B cell (primary cell): ENCODE measurements around the gene TLX1. TPM values are rescaled to one million over a fixed set of nuclear protein-coding genes. Genes with fewer than 3 reads are reported as not detected.

Experiments used
- ATAC-seq: fragments of 200-7000 bp; cut with Tn5 transposase; one replicate; pipeline ENCODE4 v1.10.0; 2021; ENCODE audit warnings: low read depth, mild to moderate bottlenecking, moderate number of reproducible peaks, moderate library complexity
- CTCF ChIA-PET: fragments of 350-600 bp; sonication (Branson Sonifier 250); formaldehyde crosslinking; loops from one replicate; lab custom pipeline; 2021; ENCODE audit warnings: antibody characterized with exemption, inconsistent platforms; lab: Charles Lee
- POLR2A ChIA-PET: fragments of 350-600 bp; sonication (Branson Sonifier 250); formaldehyde crosslinking; loops from one replicate; lab custom pipeline; 2021; ENCODE audit warnings: antibody characterized with exemption; lab: Charles Lee
- DNase-seq: peaks from one replicate; pipeline ENCODE4 v3.0.0; 2013
- H2AFZ ChIP-seq: 2 replicates; pipeline ENCODE4 v1.6.1; 2012; ENCODE audit warnings: mild to moderate bottlenecking, low read depth, low read length; ENCODE audit not compliant: insufficient read depth, poor library complexity, severe bottlenecking
- H3K27ac ChIP-seq, 2 donors: 1 replicate in 1 of 2; 2 replicates in 1 of 2; pipeline ENCODE4 v1.5.1; 2012 to 2013; ENCODE audit warnings: low read length in 2 of 2, mild to moderate bottlenecking in 2 of 2, moderate library complexity in 1 of 2
- H3K27me3 ChIP-seq, 4 experiments: fragments of 200-600 bp in 1 of 4; sonication (generic) in 1 of 4; replicated peaks in 1 of 4; 1 replicate in 2 of 4; 2 replicates in 2 of 4; pipeline versions ENCODE4 v1.6.1 to v1.7.0; 2013 to 2016; ENCODE audit warnings: low read length in 3 of 4, mild to moderate bottlenecking in 2 of 4, mixed read lengths in 1 of 4, moderate library complexity in 1 of 4; ENCODE audit not compliant: insufficient read depth in 4 of 4, control insufficient read depth in 3 of 4; ENCODE audit errors: control extremely low read depth in 1 of 4
- H3K36me3 ChIP-seq, 2 experiments: replicated peaks in 1 of 2; 1 replicate in 1 of 2; 2 replicates in 1 of 2; pipeline versions ENCODE4 v1.6.1 to v1.7.1; 2013; ENCODE audit warnings: low read length in 1 of 2; ENCODE audit not compliant: insufficient read depth in 2 of 2, control insufficient read depth in 1 of 2; ENCODE audit errors: control extremely low read depth in 1 of 2, extremely low read depth in 1 of 2
- H3K4me1 ChIP-seq, 2 donors: fragments of 200-600 bp in 1 of 2; sonication (generic) in 1 of 2; 1 replicate in 1 of 2; 2 replicates in 1 of 2; pipeline versions ENCODE4 v1.5.1 to v1.6.1; 2013 to 2017; ENCODE audit warnings: low read length in 2 of 2; ENCODE audit not compliant: control insufficient read depth in 2 of 2, insufficient read depth in 2 of 2
- H3K4me2 ChIP-seq: replicated peaks from 2 replicates; pipeline ENCODE3; 2012; ENCODE audit warnings: mild to moderate bottlenecking, low read depth, low read length; ENCODE audit not compliant: poor library complexity, severe bottlenecking
- H3K4me3 ChIP-seq, 5 experiments: fragments of 200-600 bp in 1 of 5; sonication (generic) in 1 of 5; 1 replicate in 3 of 5; 2 replicates in 2 of 5; pipeline versions ENCODE4 v1.5.1 to v1.7.0; 2011 to 2016; ENCODE audit warnings: low read length in 4 of 5, mild to moderate bottlenecking in 4 of 5, low read depth in 2 of 5, control low read depth in 1 of 5, moderate library complexity in 1 of 5; ENCODE audit not compliant: insufficient read depth in 1 of 5; ENCODE audit errors: control extremely low read depth in 1 of 5, extremely low read depth in 1 of 5
- H3K79me2 ChIP-seq: fragments of 200-600 bp; sonication (generic); one replicate; pipeline ENCODE4 v1.6.0; 2016; ENCODE audit warnings: low read length; ENCODE audit not compliant: control insufficient read depth, insufficient read depth
- H3K9ac ChIP-seq: fragments of 200-600 bp; sonication (generic); 2 replicates; pipeline ENCODE4 v1.6.1; 2017; ENCODE audit warnings: mild to moderate bottlenecking, low read length, moderate library complexity
- H3K9me3 ChIP-seq, 3 donors: one replicate each; pipeline versions ENCODE4 v1.6.1 to v1.7.1; 2013; ENCODE audit warnings: low read length in 2 of 3; ENCODE audit not compliant: control insufficient read depth in 2 of 3, insufficient read depth in 1 of 3; ENCODE audit errors: control extremely low read depth in 1 of 3
- H4K20me1 ChIP-seq: 2 replicates; pipeline ENCODE4 v1.6.0; 2012; ENCODE audit warnings: mild to moderate bottlenecking, low read length; ENCODE audit not compliant: insufficient read depth, control insufficient read depth, poor library complexity, severe bottlenecking
- H3K27ac Mint-ChIP-seq: one replicate; pipeline ENCODE4 v1.8.0; 2021; ENCODE audit warnings: mixed read lengths
- H3K27me3 Mint-ChIP-seq: one replicate; pipeline ENCODE4 v1.8.0; 2021; ENCODE audit warnings: mixed read lengths
- H3K4me1 Mint-ChIP-seq: one replicate; pipeline ENCODE4 v1.8.0; 2021; ENCODE audit warnings: mixed read lengths
- H3K4me3 Mint-ChIP-seq: one replicate; pipeline ENCODE4 v1.8.0; 2021; ENCODE audit warnings: mixed read lengths
- H3K9me3 Mint-ChIP-seq: one replicate; pipeline ENCODE4 v1.8.0; 2022; ENCODE audit warnings: mixed read lengths; ENCODE audit not compliant: insufficient read depth
- CTCF ChIP-seq: fragments of 200-600 bp; IDR thresholded peaks from one replicate; pipeline ENCODE4 v1.8.0; 2022; ENCODE audit warnings: antibody characterized with exemption, mild to moderate bottlenecking
- EZH2 ChIP-seq: IDR thresholded peaks from 2 replicates; pipeline ENCODE4 v1.6.1; 2012; ENCODE audit warnings: borderline replicate concordance, low read depth, mild to moderate bottlenecking, moderate library complexity, low read length; ENCODE audit not compliant: insufficient read depth, poor library complexity, severe bottlenecking
- WGBS: methylation state at CpG from one replicate; pipeline ENCODE4 v1.1.5; 2013; ENCODE audit warnings: missing lambda C conversion rate; ENCODE audit not compliant: insufficient coverage; 5-methylcytosine and 5-hydroxymethylcytosine counted together
- intact Hi-C: fragments of 100-400 bp; cut with micrococcal nuclease; formaldehyde crosslinking; loops from one replicate; pipeline ENCODE4 v1.10.0; 2022
- polyA plus RNA-seq: library from polyadenylated mRNA; depleted of rRNA; stranded (reverse); fragments of >200 nt; gene quantifications from 2 replicates; pipeline ENCODE4 v1.2.3, GENCODE V29; 2012
- total RNA-seq, 2 donors: library from RNA; stranded (reverse); fragments of 120-200 nt in 1 of 2; gene quantifications; 1 replicate in 1 of 2; 2 replicates in 1 of 2; pipeline versions ENCODE4 v1.2.3 to v1.2.4, GENCODE V29; 2013 to 2022

TLX1 gene
- total and polyA plus RNA-seq, 2 donors (not counting 1 experiment from before 2014, with no cell fraction given): not detected

- H3K4me3 Mint-ChIP-seq: no peak overlapping the region
- Histone ChIP-seq H3K9me3 (peaks cover 0 to 9% (median 0%) of the 10 kb centered on the region in 3 donors), H3K4me3 (no peak overlapping the region), H3K9ac (no peak overlapping the region), H3K4me1 (no peaks in the 10 kb centered on the region), H3K27ac (no peak overlapping the region), H2AFZ (no peak overlapping the region), H3K27me3 (peaks cover 0 to 74% (median 6%) of the 10 kb centered on the region in 4 experiments), H4K20me1 (no peaks in the 10 kb centered on the region), H3K79me2 (no peaks in the 10 kb centered on the region), H3K36me3 (no peaks in the 10 kb centered on the region), H3K4me2 (no peak overlapping the region)
- H3K27me3 Mint-ChIP-seq: peaks cover 47% of the 10 kb centered on the region
- DNase-seq (no peak), ATAC-seq (no peak)
- intact Hi-C loops: loop anchor here (5.0 kb wide), 1 partner anchor 472 kb away; no protein-coding TSS in a partner anchor
- ChIA-PET CTCF (interaction anchor here (13.9 kb wide), 1 partner anchor 40 kb away, joined by 347 read pairs; no protein-coding TSS in a partner anchor), POLR2A (no interaction called here)
- TF ChIP-seq EZH2 (no peak), CTCF (no peak)
- H3K27ac Mint-ChIP-seq: no peak overlapping the region
- peaks cover 2% of the 10 kb centered on the region for H3K4me1 Mint-ChIP-seq
- H3K9me3 Mint-ChIP-seq: no peaks in the 10 kb centered on the region
- 70% methylated on average over 5 of the region's 6 CpGs for WGBS
These were observed 31.2 kb upstream of the TLX1 start for GRCh38 chr10:101099901-101100300.

GRCh38 chr10:101101372-101101881 lies 29.7 kb upstream of the TLX1 start:
- Histone ChIP-seq H3K27ac (no peak overlapping the region), H2AFZ (no peak overlapping the region), H3K9me3 (peaks cover 0 to 9% (median 0%) of the 10 kb centered on the region in 3 donors), H3K4me2 (no peak overlapping the region), H3K36me3 (no peaks in the 10 kb centered on the region), H3K4me1 (no peaks in the 10 kb centered on the region), H3K27me3 (peaks cover 0 to 58% (median 3%) of the 10 kb centered on the region in 4 experiments), H4K20me1 (no peaks in the 10 kb centered on the region), H3K9ac (no peak overlapping the region), H3K4me3 (no peak overlapping the region), H3K79me2 (no peaks in the 10 kb centered on the region)
- Mint-ChIP-seq H3K9me3 (no peaks in the 10 kb centered on the region), H3K27me3 (peaks cover 41% of the 10 kb centered on the region), H3K4me1 (no peaks in the 10 kb centered on the region), H3K4me3 (no peak overlapping the region), H3K27ac (no peak overlapping the region)
- DNase-seq (no peak), ATAC-seq (no peak)
- 84% methylated on average over 3 of the region's 4 CpGs for WGBS
- CTCF ChIA-PET: interaction anchor here (0.6 to 13.9 kb wide), 6 partner anchors 9 to 87 kb away, joined by 3 to 347 read pairs (median 4); no protein-coding TSS in a partner anchor
- POLR2A ChIA-PET: no interaction called here
- TF ChIP-seq CTCF: no peak
- no peak for TF ChIP-seq EZH2
- intact Hi-C loops: no loop called here
